ENCODE measurements around the gene DCTD. TPM values are rescaled to one million over a fixed set of nuclear protein-coding genes. Genes with fewer than 3 reads are reported as not detected.

The DCTD gene
- total and polyA plus RNA-seq, 2 of the 13 experiments (the other 11 are each of a cell fraction or from before 2014, with no cell fraction given) = 85.1 to 95.3 TPM

- TF ChIP-seq ZNF501 (CRISPR knock-in tag; IDR thresholded peaks at IDR 0.05) (0 out of 2 replicates have a peak, but pooled peaks have one; percentile 49), ZNF12 (CRISPR knock-in tag; IDR thresholded peaks at IDR 0.05) (0 out of 2 replicates have a peak, but pooled peaks have one; percentile 28), ZNF687 (CRISPR knock-in tag; IDR thresholded peaks at IDR 0.05) (peak; percentile 37; the same call in 1 of the 2 replicates), ESRRA (CRISPR knock-in tag; IDR thresholded peaks at IDR 0.05; ENCODE audit: low read depth) (no peak), RBFOX2 (IDR thresholded peaks at IDR 0.05; ENCODE audit: low read depth, low read length) (peak; percentile 74), ZBTB38 (CRISPR knock-in tag; IDR thresholded peaks at IDR 0.05) (no peak; the same call in 1 of the 2 replicates), POLR2A (IDR thresholded peaks at IDR 0.05; ENCODE audit: insufficient read depth in 1 of 2, low read depth in 2 of 2, low read length in 2 of 2) (0 out of 4 replicates have a peak, but pooled peaks of 1 of the 2 experiments have one; percentile 28), ASH2L (IDR thresholded peaks at IDR 0.05; ENCODE audit: insufficient read length, low read depth, low read length) (peak; percentile 8), HMGXB4 (CRISPR knock-in tag; IDR thresholded peaks at IDR 0.05; ENCODE audit: borderline replicate concordance in 1 of 2, low read depth in 1 of 2) (peak in 1 of 2 experiments; percentile 48; a peak in 1 of 4 replicates), ZNF709 (CRISPR knock-in tag; IDR thresholded peaks at IDR 0.05) (peak; percentile 36; the same call in 1 of the 2 replicates), E2F5 (CRISPR knock-in tag; conservative IDR thresholded peaks at IDR 0.05) (no peak), MXD1 (CRISPR knock-in tag; IDR thresholded peaks at IDR 0.05) (no peak)
These were observed 554 bp downstream of the DCTD start (continued) for GRCh38 chr4:182916483-182917181.

Data from HepG2 (cell line).